ENCODE results near the gene ACTL9.

The ACTL9 gene

GRCh38 chr19:8666814-8667405 lies 31.7 kb downstream of the ACTL9 start:
- Mint-ChIP-seq H3K36me3 (no peaks in the 10 kb centered on the region), H3K27ac (no peak overlapping the region), H3K27me3 (no peaks in the 10 kb centered on the region), H3K4me1 (peaks cover 47% of the 10 kb centered on the region), H3K9me3 (no peaks in the 10 kb centered on the region), H3K4me3 (no peak overlapping the region)

GRCh38 chr19:8665468-8666213 lies 33.0 kb downstream of the ACTL9 start:
- Mint-ChIP-seq H3K27ac (no peak overlapping the region), H3K4me1 (peaks cover 42% of the 10 kb centered on the region), H3K9me3 (no peaks in the 10 kb centered on the region), H3K27me3 (no peaks in the 10 kb centered on the region), H3K4me3 (no peak overlapping the region), H3K36me3 (no peaks in the 10 kb centered on the region)

- Mint-ChIP-seq H3K9me3 (no peaks in the 10 kb centered on the region), H3K36me3 (no peaks in the 10 kb centered on the region), H3K27ac (no peak overlapping the region), H3K4me3 (peak overlapping the region; percentile 0), H3K27me3 (no peaks in the 10 kb centered on the region), H3K4me1 (peaks cover 42% of the 10 kb centered on the region)
Measured at GRCh38 chr19:8664671-8665057, 33.9 kb downstream of the ACTL9 start.

GRCh38 chr19:8663920-8664670 lies 34.5 kb downstream of the ACTL9 start:
- Mint-ChIP-seq H3K4me3 (peak overlapping the region; percentile 43), H3K36me3 (no peaks in the 10 kb centered on the region), H3K27me3 (no peaks in the 10 kb centered on the region), H3K9me3 (no peaks in the 10 kb centered on the region), H3K4me1 (peaks cover 42% of the 10 kb centered on the region), H3K27ac (no peak overlapping the region)

- H3K36me3 Mint-ChIP-seq: no peaks in the 10 kb centered on the region
- peaks cover 35% of the 10 kb centered on the region for H3K4me1 Mint-ChIP-seq
Measured at GRCh38 chr19:8662263-8662662, 36.3 kb downstream of the ACTL9 start.

GRCh38 chr19:8659905-8660304 lies 38.7 kb downstream of the ACTL9 start:
- Mint-ChIP-seq H3K27me3 (no peaks in the 10 kb centered on the region), H3K9me3 (no peaks in the 10 kb centered on the region), H3K36me3 (no peaks in the 10 kb centered on the region), H3K4me3 (no peak overlapping the region), H3K4me1 (peaks cover 29% of the 10 kb centered on the region), H3K27ac (no peak overlapping the region)

More at GRCh38 chr19:8662263-8662662, 36.3 kb downstream of the ACTL9 start:
- H3K4me3 Mint-ChIP-seq: no peak overlapping the region
- no peaks in the 10 kb centered on the region for H3K9me3 Mint-ChIP-seq
- no peaks in the 10 kb centered on the region for H3K27me3 Mint-ChIP-seq
- peak overlapping the region; percentile 31 for H3K27ac Mint-ChIP-seq

- Mint-ChIP-seq H3K9me3 (no peaks in the 10 kb centered on the region), H3K36me3 (no peaks in the 10 kb centered on the region), H3K4me3 (no peak overlapping the region), H3K4me1 (peaks cover 20% of the 10 kb centered on the region), H3K27me3 (no peaks in the 10 kb centered on the region), H3K27ac (no peak overlapping the region)
Measured at GRCh38 chr19:8657869-8658268, 40.7 kb downstream of the ACTL9 start.

GRCh38 chr19:8655340-8655709 lies 43.3 kb downstream of the ACTL9 start:
- H3K9me3 Mint-ChIP-seq: no peaks in the 10 kb centered on the region

GRCh38 chr19:8654591-8655339 lies 43.8 kb downstream of the ACTL9 start:
- H3K9me3 Mint-ChIP-seq: no peaks in the 10 kb centered on the region
- H3K27ac Mint-ChIP-seq: no peak overlapping the region
- no peaks in the 10 kb centered on the region for H3K36me3 Mint-ChIP-seq
- peaks cover 14% of the 10 kb centered on the region for H3K4me1 Mint-ChIP-seq
- H3K4me3 Mint-ChIP-seq: peak overlapping the region; percentile 70
- H3K27me3 Mint-ChIP-seq: no peaks in the 10 kb centered on the region

More at GRCh38 chr19:8655340-8655709, 43.3 kb downstream of the ACTL9 start:
- Mint-ChIP-seq H3K36me3 (no peaks in the 10 kb centered on the region), H3K4me1 (peaks cover 14% of the 10 kb centered on the region), H3K27ac (no peak overlapping the region), H3K27me3 (no peaks in the 10 kb centered on the region), H3K4me3 (peak overlapping the region; percentile 2)

- Mint-ChIP-seq H3K9me3 (no peaks in the 10 kb centered on the region), H3K4me3 (no peak overlapping the region), H3K36me3 (no peaks in the 10 kb centered on the region), H3K27me3 (peaks cover 3% of the 10 kb centered on the region), H3K27ac (no peak overlapping the region), H3K4me1 (no peaks in the 10 kb centered on the region)
Measured at GRCh38 chr19:8648240-8648639, 50.4 kb downstream of the ACTL9 start.

Data from activated naive CD4-positive, alpha-beta T cell treated with anti-CD3 and anti-CD28 coated beads, Interleukin-2, amount 50 U/mL, for 24 hours (primary cell).